PC-3 (cell line): ENCODE measurements around the gene PCNX2. TPM values are rescaled to one million over a fixed set of nuclear protein-coding genes. Genes with fewer than 3 reads are reported as not detected.

Source experiments
- ATAC-seq: fragments of 200-7000 bp; cut with Tn5 transposase; 2 replicates; pipeline ENCODE4 v1.9.1; 2020; ENCODE audit warnings: mild to moderate bottlenecking, moderate library complexity
- Bru-seq: library from RNA; stranded (reverse); fragments of 400-500 nt; gene quantifications from one replicate; lab custom pipeline; 2021; lab: Mats Ljungman, UMichigan
- BruChase-seq, 2 experiments: library from RNA; stranded (reverse); fragments of 400-500 nt; gene quantifications; one replicate each; lab custom pipeline; 2021; lab: Mats Ljungman, UMichigan
- BruUV-seq: library from RNA; stranded (reverse); fragments of 400-500 nt; replicated peaks from 2 replicates; lab custom pipeline; 2021; lab: Mats Ljungman, UMichigan
- CTCF ChIA-PET: fragments of 300-600 bp; sonication (Branson Sonifier 250); formaldehyde crosslinking; loops from one replicate; lab custom pipeline; 2022; ENCODE audit warnings: antibody characterized with exemption; lab: Charles Lee
- POLR2A ChIA-PET: fragments of 300-600 bp; sonication (Branson Sonifier 250); formaldehyde crosslinking; loops from one replicate; lab custom pipeline; 2022; ENCODE audit warnings: antibody characterized with exemption; ENCODE audit not compliant: unreplicated experiment; lab: Charles Lee
- DNase-seq: peaks from one replicate; pipeline ENCODE4 v3.0.0-alpha.2; 2015
- H2AFZ ChIP-seq: fragments of 300-600 bp; sonication (generic); 2 replicates; pipeline ENCODE4 v1.6.0; 2016; ENCODE audit warnings: antibody characterized with exemption, low read length
- H3F3A ChIP-seq: fragments of 300-600 bp; sonication (generic); one replicate; pipeline ENCODE4 v1.6.0; 2017; ENCODE audit warnings: antibody characterized with exemption, low read length, control low read depth, mild to moderate bottlenecking; ENCODE audit not compliant: unreplicated experiment
- H3K27ac ChIP-seq: fragments of 300-600 bp; sonication (generic); 2 replicates; pipeline ENCODE4 v1.5.1; 2016; ENCODE audit warnings: mild to moderate bottlenecking, low read length
- H3K27me3 ChIP-seq: fragments of 300-600 bp; sonication (generic); 2 replicates; pipeline ENCODE4 v1.6.1; 2016; ENCODE audit warnings: low read length, mixed read lengths
- H3K36me3 ChIP-seq: fragments of 300-600 bp; sonication (generic); 2 replicates; pipeline ENCODE4 v1.6.1; 2016; ENCODE audit warnings: low read depth, mixed run types, low read length, mixed read lengths
- H3K4me1 ChIP-seq: fragments of 300-600 bp; sonication (generic); 2 replicates; pipeline ENCODE4 v1.5.1; 2016; ENCODE audit warnings: low read length; ENCODE audit not compliant: insufficient read depth
- H3K4me2 ChIP-seq: fragments of 300-600 bp; sonication (generic); 2 replicates; pipeline ENCODE4 v1.6.0; 2016; ENCODE audit warnings: low read length
- H3K4me3 ChIP-seq: fragments of 300-600 bp; sonication (generic); 2 replicates; pipeline ENCODE4 v1.5.1; 2016; ENCODE audit warnings: mild to moderate bottlenecking, low read length, mixed read lengths
- H3K79me2 ChIP-seq: fragments of 300-600 bp; sonication (generic); 2 replicates; pipeline ENCODE4 v1.6.1; 2017; ENCODE audit warnings: low read length, mixed read lengths
- H3K9ac ChIP-seq: fragments of 300-600 bp; sonication (generic); 2 replicates; pipeline ENCODE4 v1.6.0; 2016; ENCODE audit warnings: mild to moderate bottlenecking, low read length
- H3K9me2 ChIP-seq: fragments of 300-600 bp; sonication (generic); replicated peaks from 2 replicates; pipeline ENCODE4 v1.6.1; 2016; ENCODE audit warnings: mixed run types, low read length, mixed read lengths
- H3K9me3 ChIP-seq: fragments of 300-600 bp; sonication (generic); 2 replicates; pipeline ENCODE4 v1.6.1; 2016; ENCODE audit warnings: low read length, mixed read lengths
- H4K20me1 ChIP-seq: fragments of 300-600 bp; sonication (generic); 2 replicates; pipeline ENCODE4 v1.6.1; 2016; ENCODE audit warnings: low read length, mixed read lengths
- CTCF ChIP-seq: fragments of 300-600 bp; sonication (generic); conservative IDR thresholded peaks from 2 replicates; pipeline ENCODE4 v1.5.1; 2017; ENCODE audit warnings: antibody characterized with exemption, low read depth, mild to moderate bottlenecking, low read length
- EZH2 ChIP-seq: fragments of 300-600 bp; sonication (generic); IDR thresholded peaks from one replicate; pipeline ENCODE4 v1.6.1; 2017; ENCODE audit warnings: antibody characterized with exemption, mild to moderate bottlenecking, low read length; ENCODE audit not compliant: unreplicated experiment
- EZH2phosphoT487 ChIP-seq: fragments of 300-600 bp; sonication (generic); IDR thresholded peaks from 2 replicates; pipeline ENCODE4 v1.6.1; 2018; ENCODE audit warnings: mild to moderate bottlenecking, antibody characterized with exemption, low read length, borderline replicate concordance
- intact Hi-C: fragments of 100-400 bp; cut with micrococcal nuclease; formaldehyde crosslinking; loops from 2 replicates; pipeline ENCODE4 v1.9.0; 2023
- long read RNA-seq: library from polyadenylated mRNA; unstranded; transcript quantifications from one replicate; pipeline ENCODE4 v2.0.0, GENCODE V29; 2021; ENCODE audit not compliant: unreplicated experiment
- total RNA-seq: library from RNA; depleted of rRNA; stranded (reverse); fragments of >200 nt; gene quantifications from 2 replicates; pipeline ENCODE4 v1.2.3, GENCODE V29; 2014; rRNA removed

The PCNX2 gene
- total RNA-seq (17.3 and 34.6 TPM in 2 replicates), Bru-seq, nascent RNA (percentile 82 among the genes with signal in this experiment), BruChase-seq, experiment 1, labeled RNA remaining after a 6-hour chase (percentile 74 among the genes with signal in this experiment), BruChase-seq, experiment 2, labeled RNA remaining after a 2-hour chase (percentile 84 among the genes with signal in this experiment)
- long read RNA-seq, partial matches to known transcripts: 31 of 66 reads
- long read RNA-seq, other reads (novel, unspliced or antisense): 35 of 66 reads

DNA sequence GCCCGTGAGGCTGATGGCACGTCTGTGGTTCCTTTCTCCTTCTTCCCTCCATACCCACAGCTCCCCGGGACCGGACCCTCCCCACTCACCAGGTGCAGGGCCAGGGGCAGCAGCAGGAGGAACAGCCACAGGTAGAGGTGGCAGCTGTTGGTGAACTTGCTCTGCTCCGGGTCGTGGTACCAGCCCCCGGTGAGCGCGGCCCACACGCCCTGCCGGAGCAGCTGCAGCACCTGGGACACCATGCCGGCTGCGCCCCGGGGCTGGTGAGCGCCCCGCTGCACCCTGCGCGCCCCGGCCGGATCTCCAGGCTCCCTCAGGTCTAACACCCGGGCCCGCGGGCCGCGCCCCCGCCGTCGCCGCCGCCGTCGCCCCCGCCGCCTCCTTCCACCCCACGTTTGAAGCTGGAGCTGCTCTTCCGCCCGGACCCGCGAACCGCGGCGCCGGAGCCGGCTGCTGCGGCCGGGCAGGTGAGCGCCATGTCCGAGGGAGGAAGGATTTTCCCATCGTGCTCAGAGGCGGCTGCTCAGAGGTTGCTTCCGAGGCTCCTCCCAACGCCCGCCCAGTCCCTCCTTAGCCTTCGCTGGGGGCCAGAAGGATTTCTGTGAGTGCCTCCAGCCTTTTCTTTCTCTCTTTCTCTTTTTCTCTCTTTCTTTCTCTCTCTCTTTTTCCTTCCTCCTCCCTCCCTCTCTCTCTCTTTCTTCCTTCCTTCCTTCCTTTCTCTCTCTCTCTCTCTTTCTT, at the start of gene PCNX2:
Gene PCNX2 (minus strand): TSS at position 489 of the 738 bp plus-strand sequence. CDS start 247 bp downstream, at position 242.
- Histone ChIP-seq H3K4me1 (peaks cover 44% of the 10 kb centered on the region), H3K9ac (peak within 1 kb of the TSS; percentile 72), H3K36me3 (no peaks in the 10 kb centered on the region), H4K20me1 (peaks cover 13% of the 10 kb centered on the region; the same call in 1 of the 2 replicates), H3K4me3 (peak within 1 kb of the TSS; percentile 91), H3K27ac (peak within 1 kb of the TSS; percentile 54), H3K9me2 (no peaks in the 10 kb centered on the region), H2AFZ (peak within 1 kb of the TSS; percentile 81), H3K27me3 (no peaks in the 10 kb centered on the region), H3F3A (no peaks in the 10 kb centered on the region), H3K9me3 (no peaks in the 10 kb centered on the region), H3K79me2 (peaks cover 46% of the 10 kb centered on the region), H3K4me2 (peak within 1 kb of the TSS; percentile 91)
- CTCF ChIA-PET: no interaction called here
- ATAC-seq (peak; percentile 86), DNase-seq (peak; percentile 82)
- no peak for TF ChIP-seq CTCF
- TF ChIP-seq EZH2phosphoT487: no peak
- no peak for TF ChIP-seq EZH2
- intact Hi-C loops: no loop called here
- no TSS peak for BruUV-seq
- POLR2A ChIA-PET: interaction anchor here (0.6 to 1.0 kb wide), 2 partner anchors 127 to 269 kb away, joined by 3 read pairs; no protein-coding TSS in a partner anchor

GRCh38 chr1:233343262-233343661, 47.7 kb upstream of the PCNX2 start:
- no peak for ATAC-seq
- H3K27ac ChIP-seq: no peak overlapping the region
- no peak for TF ChIP-seq CTCF
- no peak overlapping the region for H3K4me2 ChIP-seq
- no peak overlapping the region for H2AFZ ChIP-seq
- no TSS peak for BruUV-seq
- H3K9me2 ChIP-seq: no peaks in the 10 kb centered on the region
- no peak overlapping the region for H3K4me3 ChIP-seq
- POLR2A ChIA-PET: no interaction called here
- peaks cover 48% of the 10 kb centered on the region for H3K79me2 ChIP-seq
- no peaks in the 10 kb centered on the region for H3K27me3 ChIP-seq
- no peak overlapping the region for H3K9ac ChIP-seq
- H3F3A ChIP-seq: no peaks in the 10 kb centered on the region
- H3K9me3 ChIP-seq: 0 out of 2 replicates have a peak, but pooled peaks cover 3% of the 10 kb centered on the region
- intact Hi-C loops: no loop called here
- no peaks in the 10 kb centered on the region; the same call in 1 of the 2 replicates for H3K36me3 ChIP-seq
- no peak for DNase-seq
- H3K4me1 ChIP-seq: no peaks in the 10 kb centered on the region
- H4K20me1 ChIP-seq: no peaks in the 10 kb centered on the region
- CTCF ChIA-PET: no interaction called here
